Measurements from ENCODE around the gene WWC1. TPM values are rescaled to one million over a fixed set of nuclear protein-coding genes. Genes with fewer than 3 reads are reported as not detected.
A peak's percentile ranks its signal among the peaks of the same experiment; 100 is the strongest.

The WWC1 gene
- total RNA-seq, 1 experiment from 2014 or later, result 190 TPM

DNA sequence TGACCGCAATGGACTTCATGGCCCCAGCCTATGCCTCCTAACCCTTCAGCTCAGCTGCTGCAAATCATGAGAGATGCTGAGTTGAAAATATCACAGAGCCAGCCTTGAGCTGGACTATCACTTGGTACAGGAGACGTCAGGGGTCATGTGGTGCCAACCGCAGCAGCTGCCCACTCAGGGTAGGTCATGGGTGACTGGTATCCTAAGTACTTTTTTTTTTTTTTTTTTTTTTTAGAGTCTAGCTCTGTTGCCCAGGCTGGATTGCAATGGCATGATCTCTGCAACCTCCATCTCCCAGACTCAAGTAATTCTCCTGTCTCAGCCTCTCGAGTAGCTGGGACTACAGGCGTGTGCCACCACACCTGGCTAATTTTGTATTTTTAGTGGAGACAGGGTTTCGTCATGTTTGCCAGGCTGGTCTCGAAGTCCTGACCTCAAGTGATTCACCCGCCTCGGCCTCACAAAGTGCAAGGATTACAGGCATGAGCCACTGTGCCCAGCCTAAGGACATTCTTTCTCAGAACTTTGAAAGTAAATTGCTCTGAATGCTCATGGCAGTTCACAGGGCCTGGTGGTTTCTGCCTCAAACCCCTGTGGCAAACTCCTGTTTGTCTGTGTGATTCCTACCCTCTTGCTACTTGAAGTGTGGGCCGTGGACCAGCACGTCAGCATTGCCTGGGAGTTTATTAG lies 21.3 kb downstream of the WWC1 start:
- H3K4me1 Mint-ChIP-seq (ENCODE audit: low read depth, unreplicated experiment), result peaks cover 82% of the 10 kb centered on the region
- TF ChIP-seq, protein P1, sequence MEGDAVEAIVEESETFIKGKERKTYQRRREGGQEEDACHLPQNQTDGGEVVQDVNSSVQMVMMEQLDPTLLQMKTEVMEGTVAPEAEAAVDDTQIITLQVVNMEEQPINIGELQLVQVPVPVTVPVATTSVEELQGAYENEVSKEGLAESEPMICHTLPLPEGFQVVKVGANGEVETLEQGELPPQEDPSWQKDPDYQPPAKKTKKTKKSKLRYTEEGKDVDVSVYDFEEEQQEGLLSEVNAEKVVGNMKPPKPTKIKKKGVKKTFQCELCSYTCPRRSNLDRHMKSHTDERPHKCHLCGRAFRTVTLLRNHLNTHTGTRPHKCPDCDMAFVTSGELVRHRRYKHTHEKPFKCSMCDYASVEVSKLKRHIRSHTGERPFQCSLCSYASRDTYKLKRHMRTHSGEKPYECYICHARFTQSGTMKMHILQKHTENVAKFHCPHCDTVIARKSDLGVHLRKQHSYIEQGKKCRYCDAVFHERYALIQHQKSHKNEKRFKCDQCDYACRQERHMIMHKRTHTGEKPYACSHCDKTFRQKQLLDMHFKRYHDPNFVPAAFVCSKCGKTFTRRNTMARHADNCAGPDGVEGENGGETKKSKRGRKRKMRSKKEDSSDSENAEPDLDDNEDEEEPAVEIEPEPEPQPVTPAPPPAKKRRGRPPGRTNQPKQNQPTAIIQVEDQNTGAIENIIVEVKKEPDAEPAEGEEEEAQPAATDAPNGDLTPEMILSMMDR (IDR thresholded peaks at IDR 0.05; ENCODE audit: unreplicated experiment), result no peak
- DNase-seq, result no peak
- H3K36me3 Mint-ChIP-seq (ENCODE audit: insufficient read depth, unreplicated experiment), result peaks cover 61% of the 10 kb centered on the region
- BruUV-seq (replicated peaks), result no TSS peak
- CTCF ChIA-PET, result interaction anchor here (0.6 to 7.3 kb wide), 10 partner anchors 10 to 1652 kb away, joined by 3 to 75 read pairs (median 4); no protein-coding TSS in a partner anchor
- no peaks in the 10 kb centered on the region for H3K9me3 Mint-ChIP-seq (ENCODE audit: low read depth, unreplicated experiment)
- no peak overlapping the region for H3K4me3 Mint-ChIP-seq (ENCODE audit: low read depth, unreplicated experiment)
- H3K27ac Mint-ChIP-seq (ENCODE audit: unreplicated experiment), result no peak overlapping the region
- intact Hi-C loops (cut with micrococcal nuclease; ENCODE audit: unreplicated experiment), result no loop called here
- no peaks in the 10 kb centered on the region for H3K27me3 Mint-ChIP-seq (ENCODE audit: unreplicated experiment)

DNA sequence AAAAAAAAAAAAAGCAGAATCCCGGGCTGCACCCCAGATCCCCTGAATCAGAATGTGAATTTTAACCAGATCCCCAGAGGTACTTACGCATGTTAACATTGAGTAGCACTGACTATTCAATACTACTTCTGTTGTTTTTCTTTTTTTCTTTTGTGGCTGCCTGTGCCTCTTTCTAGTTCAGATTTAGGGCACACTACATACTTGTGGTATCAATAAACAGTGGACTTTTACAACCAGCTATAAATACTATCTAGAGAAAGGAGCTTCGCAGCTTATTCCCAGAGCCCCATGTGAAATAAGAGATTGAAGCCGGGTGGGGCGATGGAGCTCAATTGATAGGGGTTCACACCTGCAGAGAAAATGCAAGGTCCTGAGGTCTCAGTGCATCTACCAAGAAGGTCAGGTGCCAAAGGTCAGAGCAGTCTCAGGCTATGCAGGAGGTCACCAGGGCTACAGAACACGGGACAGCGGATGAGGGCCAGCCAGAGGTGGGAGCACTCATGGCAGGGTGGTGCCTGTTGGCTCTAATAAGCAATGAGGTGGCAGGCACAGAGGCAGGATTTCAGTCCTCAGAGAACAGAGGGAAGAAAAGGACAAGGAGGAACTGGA lies 22.3 kb downstream of the WWC1 start:
- intact Hi-C loops (cut with micrococcal nuclease; ENCODE audit: unreplicated experiment), result loop anchor here (2.0 kb wide), 2 partner anchors 15 to 43 kb away; no protein-coding TSS in a partner anchor
- Mint-ChIP-seq H3K9me3 (ENCODE audit: low read depth, unreplicated experiment) (no peaks in the 10 kb centered on the region), H3K27ac (ENCODE audit: unreplicated experiment) (peak overlapping the region; percentile 82), H3K27me3 (ENCODE audit: unreplicated experiment) (no peaks in the 10 kb centered on the region), H3K4me1 (ENCODE audit: low read depth, unreplicated experiment) (peaks cover 82% of the 10 kb centered on the region), H3K36me3 (ENCODE audit: insufficient read depth, unreplicated experiment) (peaks cover 65% of the 10 kb centered on the region), H3K4me3 (ENCODE audit: low read depth, unreplicated experiment) (peak overlapping the region; percentile 52)
- no TSS peak for BruUV-seq (replicated peaks)
- DNase-seq, result no peak
- CTCF ChIA-PET, result interaction anchor here (0.7 to 7.3 kb wide), 4 partner anchors 8 to 32 kb away, joined by 4 to 75 read pairs (median 30); no protein-coding TSS in a partner anchor
- TF ChIP-seq, protein P1 (IDR thresholded peaks at IDR 0.05; ENCODE audit: unreplicated experiment), result no peak

DNA sequence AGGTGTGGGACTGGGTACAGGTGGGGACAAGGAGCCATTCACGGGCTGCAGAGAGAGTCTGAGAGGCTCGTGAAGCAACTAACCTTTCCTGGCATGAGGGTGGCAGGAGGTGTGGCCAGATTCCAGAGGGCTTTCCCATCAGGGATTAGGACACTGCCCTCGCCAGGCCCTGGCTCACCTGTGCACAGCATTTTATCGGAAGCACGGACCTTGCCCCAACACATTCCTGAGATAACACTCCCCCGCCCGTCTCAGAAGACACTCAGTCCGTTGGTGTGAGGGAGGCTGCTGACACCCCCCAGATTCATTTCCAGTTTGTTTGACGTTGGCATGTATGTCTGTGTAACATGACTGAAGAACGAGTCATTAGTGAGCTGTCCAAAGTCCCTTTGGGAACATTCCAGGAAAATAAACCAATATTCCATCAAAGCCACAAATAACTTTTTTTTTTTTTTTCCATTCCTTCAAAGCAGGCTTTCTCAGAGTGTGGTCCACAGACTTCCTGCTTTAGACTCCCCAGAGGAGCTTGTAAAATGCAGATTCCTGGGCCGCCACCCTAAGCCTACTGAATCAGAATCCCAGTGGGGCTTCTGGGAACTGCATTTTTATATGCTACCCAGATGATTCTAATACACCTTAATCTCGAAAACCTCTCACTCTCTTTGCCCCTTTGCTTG lies 23.4 kb downstream of the WWC1 start:
- TF ChIP-seq, protein P1 (IDR thresholded peaks at IDR 0.05; ENCODE audit: unreplicated experiment), result peak; percentile 28
- H3K9me3 Mint-ChIP-seq (ENCODE audit: low read depth, unreplicated experiment), result no peaks in the 10 kb centered on the region
- no peaks in the 10 kb centered on the region for H3K27me3 Mint-ChIP-seq (ENCODE audit: unreplicated experiment)
- CTCF ChIA-PET, result interaction anchor here (0.6 to 7.3 kb wide), 14 partner anchors 9 to 212 kb away, joined by 3 to 75 read pairs (median 8); partner anchors contain the start of gene WWC1
- H3K4me3 Mint-ChIP-seq (ENCODE audit: low read depth, unreplicated experiment), result peak overlapping the region; percentile 52
- intact Hi-C loops (cut with micrococcal nuclease; ENCODE audit: unreplicated experiment), result loop anchor here (1.0 to 2.0 kb wide), 3 partner anchors 14 to 44 kb away; partner anchors contain the start of gene WWC1
- BruUV-seq (replicated peaks), result no TSS peak
- H3K36me3 Mint-ChIP-seq (ENCODE audit: insufficient read depth, unreplicated experiment), result peaks cover 59% of the 10 kb centered on the region
- H3K4me1 Mint-ChIP-seq (ENCODE audit: low read depth, unreplicated experiment), result peaks cover 75% of the 10 kb centered on the region
- peak; percentile 96 for DNase-seq
- H3K27ac Mint-ChIP-seq (ENCODE audit: unreplicated experiment), result peak overlapping the region; percentile 82

DNA sequence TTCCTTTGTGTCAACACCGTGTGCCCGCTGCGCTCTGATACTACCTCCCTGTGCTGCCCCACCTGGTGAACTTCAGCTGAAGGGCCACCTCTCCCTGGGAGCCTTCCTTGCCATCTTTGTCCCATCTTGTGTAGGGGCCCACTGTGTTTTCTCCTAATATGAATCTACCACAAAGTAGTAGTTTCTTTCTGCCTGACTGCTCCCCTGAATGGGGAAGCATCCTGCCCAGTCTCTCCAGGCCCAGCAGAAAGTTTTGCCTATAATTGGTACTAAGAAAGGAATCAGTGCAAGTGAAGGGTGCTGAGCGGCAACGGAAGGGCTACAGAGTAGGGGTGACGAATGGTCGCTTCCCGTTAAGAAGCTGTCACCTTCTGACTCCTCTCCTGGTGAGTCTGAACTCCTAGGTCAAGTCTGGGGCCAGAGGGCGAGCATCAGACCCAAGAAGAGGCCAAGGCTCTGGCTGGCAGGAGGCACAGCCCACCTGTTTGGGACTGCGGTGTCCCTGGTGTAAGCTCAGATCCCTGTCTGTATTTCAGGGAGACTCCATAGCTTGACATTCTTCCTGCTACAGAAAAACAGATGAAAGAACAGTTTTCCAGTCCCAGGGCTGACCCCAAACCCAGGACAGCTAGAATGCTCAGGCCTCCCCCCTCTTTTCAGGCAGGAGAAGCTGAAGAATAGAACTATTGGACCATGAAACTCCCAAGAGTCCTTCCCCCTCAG lies 24.1 kb downstream of the WWC1 start:
- H3K9me3 Mint-ChIP-seq (ENCODE audit: low read depth, unreplicated experiment), result no peaks in the 10 kb centered on the region
- no peaks in the 10 kb centered on the region for H3K27me3 Mint-ChIP-seq (ENCODE audit: unreplicated experiment)
- intact Hi-C loops (cut with micrococcal nuclease; ENCODE audit: unreplicated experiment), result loop anchor here (1.0 to 2.0 kb wide), 7 partner anchors 13 to 85 kb away; partner anchors contain the start of gene WWC1
- peaks cover 73% of the 10 kb centered on the region for H3K4me1 Mint-ChIP-seq (ENCODE audit: low read depth, unreplicated experiment)
- BruUV-seq (replicated peaks), result TSS peak; percentile 86
- peaks cover 66% of the 10 kb centered on the region for H3K36me3 Mint-ChIP-seq (ENCODE audit: insufficient read depth, unreplicated experiment)
- CTCF ChIA-PET, result interaction anchor here (0.7 to 7.3 kb wide), 14 partner anchors 9 to 78 kb away, joined by 3 to 75 read pairs (median 8); partner anchors contain the start of gene WWC1
- H3K27ac Mint-ChIP-seq (ENCODE audit: unreplicated experiment), result peak overlapping the region; percentile 82
- DNase-seq, result no peak
- H3K4me3 Mint-ChIP-seq (ENCODE audit: low read depth, unreplicated experiment), result peak overlapping the region; percentile 66
- TF ChIP-seq, protein P1 (IDR thresholded peaks at IDR 0.05; ENCODE audit: unreplicated experiment), result no peak

Data from Calu3 (cell line).